HFF-Myc (cell line): ENCODE data around the gene CAPN2.
A peak's percentile ranks its signal among the peaks of the same experiment; 100 is the strongest.

Experiments
- DNase-seq: peaks from one replicate; pipeline ENCODE4 v3.0.0-alpha.2; 2011; ENCODE audit warnings: low read depth; ENCODE audit errors: extremely low read depth
- H3K4me3 ChIP-seq: replicated peaks from 2 replicates; pipeline ENCODE4 v1.5.1; 2011; ENCODE audit warnings: low read depth, mild to moderate bottlenecking, control low read depth, low read length
- TF ChIP-seq, protein P1 (sequence below): IDR thresholded peaks from 2 replicates; pipeline ENCODE4 v1.5.1; 2012; ENCODE audit warnings: mild to moderate bottlenecking, low read depth, low read length, control low read depth; ENCODE audit errors: missing control alignments

CAPN2 gene

GRCh38 chr1:223702735-223703667 is 9.3 kb upstream of the CAPN2 start:
- no peak for DNase-seq
- TF ChIP-seq, protein P1, sequence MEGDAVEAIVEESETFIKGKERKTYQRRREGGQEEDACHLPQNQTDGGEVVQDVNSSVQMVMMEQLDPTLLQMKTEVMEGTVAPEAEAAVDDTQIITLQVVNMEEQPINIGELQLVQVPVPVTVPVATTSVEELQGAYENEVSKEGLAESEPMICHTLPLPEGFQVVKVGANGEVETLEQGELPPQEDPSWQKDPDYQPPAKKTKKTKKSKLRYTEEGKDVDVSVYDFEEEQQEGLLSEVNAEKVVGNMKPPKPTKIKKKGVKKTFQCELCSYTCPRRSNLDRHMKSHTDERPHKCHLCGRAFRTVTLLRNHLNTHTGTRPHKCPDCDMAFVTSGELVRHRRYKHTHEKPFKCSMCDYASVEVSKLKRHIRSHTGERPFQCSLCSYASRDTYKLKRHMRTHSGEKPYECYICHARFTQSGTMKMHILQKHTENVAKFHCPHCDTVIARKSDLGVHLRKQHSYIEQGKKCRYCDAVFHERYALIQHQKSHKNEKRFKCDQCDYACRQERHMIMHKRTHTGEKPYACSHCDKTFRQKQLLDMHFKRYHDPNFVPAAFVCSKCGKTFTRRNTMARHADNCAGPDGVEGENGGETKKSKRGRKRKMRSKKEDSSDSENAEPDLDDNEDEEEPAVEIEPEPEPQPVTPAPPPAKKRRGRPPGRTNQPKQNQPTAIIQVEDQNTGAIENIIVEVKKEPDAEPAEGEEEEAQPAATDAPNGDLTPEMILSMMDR = no peak
- no peak overlapping the region for H3K4me3 ChIP-seq

- TF ChIP-seq, protein P1 = no peak
- H3K4me3 ChIP-seq = no peak overlapping the region
- DNase-seq = no peak
Measured at GRCh38 chr1:223703668-223704013, 8.7 kb upstream of the CAPN2 start.

DNA sequence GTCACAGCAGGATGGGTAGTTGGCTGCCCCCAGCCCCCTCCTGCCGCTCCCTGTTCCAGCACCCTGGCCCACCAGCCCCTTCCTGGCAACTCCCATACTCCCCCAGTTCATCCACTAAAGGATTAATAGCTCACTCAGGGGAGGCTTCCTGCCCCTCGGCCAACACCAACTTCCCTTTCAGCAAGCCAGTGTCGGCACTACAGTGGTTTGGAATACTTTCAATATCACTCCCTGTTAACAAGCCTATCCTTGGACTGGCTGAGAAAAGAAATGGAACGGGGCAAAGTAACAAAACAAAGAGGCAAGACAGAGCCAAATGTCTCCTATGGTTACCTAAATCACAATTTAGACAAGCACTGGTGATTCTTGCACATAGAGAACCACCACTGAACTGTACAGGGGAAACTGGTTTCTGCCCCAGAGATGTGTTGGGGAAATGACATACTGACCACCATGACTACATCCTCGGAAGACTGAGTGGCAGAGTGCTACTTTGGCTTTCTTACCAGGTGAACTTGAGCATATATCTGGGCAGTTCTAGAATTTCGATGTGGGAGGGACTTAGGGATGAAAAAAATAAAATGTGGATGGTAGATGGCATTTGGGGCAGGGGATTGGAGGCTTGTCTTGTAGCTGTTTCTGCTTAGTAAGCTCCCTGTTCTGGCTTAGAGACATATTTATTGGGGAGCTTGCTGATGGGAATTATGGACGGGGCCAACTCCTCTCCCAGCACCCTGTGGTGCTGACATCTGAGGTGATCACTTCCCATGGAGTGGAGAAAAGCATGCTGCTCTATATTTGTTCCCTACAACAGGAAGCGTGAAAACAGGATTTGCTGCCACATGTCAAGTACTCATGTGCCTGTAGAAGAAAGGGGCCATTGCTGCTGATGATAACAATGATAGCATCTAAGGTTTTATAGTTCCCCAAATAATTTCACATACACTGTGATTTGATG is 7.1 kb upstream of the CAPN2 start:
- no peak for DNase-seq
- TF ChIP-seq, protein P1 = no peak

GRCh38 chr1:223706077-223706973 is 6.0 kb upstream of the CAPN2 start:
- DNase-seq = no peak
- TF ChIP-seq, protein P1 = no peak
- H3K4me3 ChIP-seq = no peak overlapping the region

More for the DNA sequence above, 7.1 kb upstream of the CAPN2 start:
- no peak overlapping the region for H3K4me3 ChIP-seq

- DNase-seq = peak; percentile 96
- TF ChIP-seq, protein P1 = no peak
- H3K4me3 ChIP-seq = peak overlapping the region; percentile 0; the same call in 1 of the 2 replicates
Measured at GRCh38 chr1:223707256-223708000, 4.9 kb upstream of the CAPN2 start.

- no peak for DNase-seq
- no peak overlapping the region for H3K4me3 ChIP-seq
- TF ChIP-seq, protein P1 = peak; percentile 20
Measured at GRCh38 chr1:223708001-223708359, 4.4 kb upstream of the CAPN2 start.
